CD4-positive, alpha-beta T cell (primary cell): ENCODE results near the gene EGF. TPM values are rescaled to one million over a fixed set of nuclear protein-coding genes. Genes with fewer than 3 reads are reported as not detected.

Experiments
- ATAC-seq: fragments of 200-7000 bp; cut with Tn5 transposase; one replicate; pipeline ENCODE4 v1.10.0; 2022; ENCODE audit warnings: mild to moderate bottlenecking; ENCODE audit not compliant: poor library complexity
- CTCF ChIA-PET: fragments of 350-600 bp; sonication (Branson Sonifier 250); formaldehyde crosslinking; loops from one replicate; lab custom pipeline; 2021; ENCODE audit warnings: antibody characterized with exemption, inconsistent platforms; lab: Charles Lee
- POLR2A ChIA-PET: fragments of 350-600 bp; sonication (Branson Sonifier 250); formaldehyde crosslinking; loops from one replicate; lab custom pipeline; 2021; ENCODE audit warnings: antibody characterized with exemption, inconsistent platforms; lab: Charles Lee
- DNase-seq, 14 experiments: peaks; one replicate each; pipeline ENCODE4 v3.0.0-alpha.2; 2013 to 2020; ENCODE audit warnings: mixed read lengths in 2 of 14
- H3K27ac ChIP-seq, 2 donors: one replicate each; pipeline versions ENCODE4 v1.5.1 to v1.7.0; 2013; ENCODE audit warnings: low read length in 2 of 2, low read depth in 1 of 2, mild to moderate bottlenecking in 1 of 2
- H3K27me3 ChIP-seq, 2 experiments: 1 replicate in 1 of 2; 2 replicates in 1 of 2; pipeline versions ENCODE4 v1.6.1 to v1.7.0; 2013; ENCODE audit warnings: low read length in 2 of 2, control low read depth in 1 of 2, mild to moderate bottlenecking in 1 of 2, moderate library complexity in 1 of 2; ENCODE audit not compliant: insufficient read depth in 2 of 2, control insufficient read depth in 1 of 2
- H3K36me3 ChIP-seq: one replicate; pipeline ENCODE4 v1.6.1; 2013; ENCODE audit warnings: low read length, control low read depth; ENCODE audit not compliant: insufficient read depth
- H3K4me1 ChIP-seq: one replicate; pipeline ENCODE4 v1.6.1; 2013; ENCODE audit warnings: low read length, control low read depth; ENCODE audit not compliant: insufficient read depth
- H3K4me3 ChIP-seq: one replicate; pipeline ENCODE4 v1.5.1; 2013; ENCODE audit warnings: mild to moderate bottlenecking, low read length, moderate library complexity
- H3K9me3 ChIP-seq, 2 experiments: 1 replicate in 1 of 2; 2 replicates in 1 of 2; pipeline versions ENCODE4 v1.6.1 to v1.7.0; 2013; ENCODE audit warnings: low read length in 2 of 2, mild to moderate bottlenecking in 2 of 2, control low read depth in 1 of 2, moderate library complexity in 1 of 2; ENCODE audit not compliant: control insufficient read depth in 1 of 2, insufficient read depth in 1 of 2
- H3K27ac Mint-ChIP-seq: one replicate; pipeline ENCODE4 v1.8.0; 2020; ENCODE audit warnings: mixed read lengths
- H3K27me3 Mint-ChIP-seq: one replicate; pipeline ENCODE4 v1.8.0; 2021; ENCODE audit warnings: mixed read lengths
- H3K36me3 Mint-ChIP-seq: one replicate; pipeline ENCODE4 v1.8.0; 2021; ENCODE audit warnings: low read depth, mixed read lengths
- H3K4me1 Mint-ChIP-seq: one replicate; pipeline ENCODE4 v1.8.0; 2021; ENCODE audit warnings: low read depth, mixed read lengths
- H3K4me3 Mint-ChIP-seq: one replicate; pipeline ENCODE4 v1.8.0; 2020; ENCODE audit warnings: mild to moderate bottlenecking, mixed read lengths
- H3K9me3 Mint-ChIP-seq: one replicate; pipeline ENCODE4 v1.8.0; 2020; ENCODE audit warnings: mixed read lengths
- CTCF ChIP-seq: fragments of 200-600 bp; IDR thresholded peaks from one replicate; pipeline ENCODE4 v1.8.0; 2022; ENCODE audit warnings: antibody characterized with exemption, mild to moderate bottlenecking
- intact Hi-C, 2 experiments: fragments of 100-400 bp; cut with DNase I in 1 of 2; cut with micrococcal nuclease in 1 of 2; formaldehyde crosslinking; loops; one replicate each; pipeline versions ENCODE4 v1.15.1 to v1.9.0; 2023 to 2025; cut with DNase I, micrococcal nuclease
- total RNA-seq, 174 experiments: library from RNA in 2 of 174; stranded (reverse) in 2 of 174; gene quantifications; one replicate each; pipeline ENCODE4 v1.2.3 and lab custom pipeline; 2021 to 2026

Gene EGF
- total RNA-seq, 2 experiments from 2014 or later, result not detected

DNA sequence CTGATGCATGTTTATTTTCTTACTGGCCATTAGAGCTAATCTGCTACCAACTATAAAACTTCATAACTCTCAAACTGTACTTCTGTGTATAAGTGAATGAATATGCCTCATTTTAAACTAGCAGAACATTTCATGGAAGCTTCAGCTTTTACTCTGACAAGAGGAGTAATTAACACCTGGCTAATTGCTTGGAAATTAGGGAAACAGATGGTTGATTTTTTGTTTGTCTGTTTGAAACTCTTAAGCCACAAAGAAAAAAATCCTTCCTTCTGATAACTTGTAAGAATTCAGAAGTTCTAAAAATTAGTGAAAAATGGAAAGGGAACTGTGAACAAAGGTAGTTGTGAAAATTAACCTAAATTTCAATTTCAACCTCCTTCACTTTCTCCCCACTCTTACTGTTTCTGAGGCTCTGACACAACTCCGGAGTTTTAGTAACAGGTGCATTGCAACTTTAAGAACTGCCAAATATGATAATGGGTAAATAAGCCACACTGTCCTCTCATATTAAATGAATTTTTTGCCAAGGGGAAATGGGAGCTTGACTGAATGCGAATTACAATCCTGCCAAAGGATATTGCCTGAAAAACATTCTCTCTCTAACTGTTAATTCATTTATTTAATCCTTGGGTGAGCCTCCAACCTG lies 1.0 kb downstream of the EGF start:
- Histone ChIP-seq H3K4me3 (no peak overlapping the region), H3K27me3 (peaks cover 0 to 14% of the 10 kb centered on the region in 2 experiments), H3K27ac (no peak overlapping the region), H3K36me3 (no peaks in the 10 kb centered on the region), H3K4me1 (no peaks in the 10 kb centered on the region), H3K9me3 (no peaks in the 10 kb centered on the region)
- H3K36me3 Mint-ChIP-seq, result no peaks in the 10 kb centered on the region
- no peak for TF ChIP-seq CTCF
- CTCF ChIA-PET, result no interaction called here
- intact Hi-C loops, result no loop called here
- POLR2A ChIA-PET, result interaction anchor here (0.6 kb wide), 1 partner anchor 179 kb away, joined by 4 read pairs; no protein-coding TSS in a partner anchor
- peaks cover 48% of the 10 kb centered on the region for H3K27me3 Mint-ChIP-seq
- no peak overlapping the region for H3K4me3 Mint-ChIP-seq
- ATAC-seq (no peak), DNase-seq (no peak)
- no peaks in the 10 kb centered on the region for H3K4me1 Mint-ChIP-seq
- H3K9me3 Mint-ChIP-seq, result no peaks in the 10 kb centered on the region
- no peak overlapping the region for H3K27ac Mint-ChIP-seq

GRCh38 chr4:109914322-109914721 lies 1.6 kb downstream of the EGF start:
- Mint-ChIP-seq H3K27me3 (peaks cover 48% of the 10 kb centered on the region), H3K4me3 (no peak overlapping the region), H3K9me3 (no peaks in the 10 kb centered on the region), H3K27ac (no peak overlapping the region), H3K36me3 (no peaks in the 10 kb centered on the region), H3K4me1 (no peaks in the 10 kb centered on the region)
- H3K4me3 ChIP-seq, result no peak overlapping the region
- no peak overlapping the region for H3K27ac ChIP-seq
- TF ChIP-seq CTCF, result no peak
- DNase-seq, result no peak
- ChIA-PET CTCF (no interaction called here), POLR2A (no interaction called here)
- intact Hi-C loops, result no loop called here
- no peaks in the 10 kb centered on the region for H3K9me3 ChIP-seq
- no peaks in the 10 kb centered on the region for H3K36me3 ChIP-seq
- H3K4me1 ChIP-seq, result no peaks in the 10 kb centered on the region
- peaks cover 0 to 12% of the 10 kb centered on the region in 2 experiments for H3K27me3 ChIP-seq
- no peak for ATAC-seq

DNA sequence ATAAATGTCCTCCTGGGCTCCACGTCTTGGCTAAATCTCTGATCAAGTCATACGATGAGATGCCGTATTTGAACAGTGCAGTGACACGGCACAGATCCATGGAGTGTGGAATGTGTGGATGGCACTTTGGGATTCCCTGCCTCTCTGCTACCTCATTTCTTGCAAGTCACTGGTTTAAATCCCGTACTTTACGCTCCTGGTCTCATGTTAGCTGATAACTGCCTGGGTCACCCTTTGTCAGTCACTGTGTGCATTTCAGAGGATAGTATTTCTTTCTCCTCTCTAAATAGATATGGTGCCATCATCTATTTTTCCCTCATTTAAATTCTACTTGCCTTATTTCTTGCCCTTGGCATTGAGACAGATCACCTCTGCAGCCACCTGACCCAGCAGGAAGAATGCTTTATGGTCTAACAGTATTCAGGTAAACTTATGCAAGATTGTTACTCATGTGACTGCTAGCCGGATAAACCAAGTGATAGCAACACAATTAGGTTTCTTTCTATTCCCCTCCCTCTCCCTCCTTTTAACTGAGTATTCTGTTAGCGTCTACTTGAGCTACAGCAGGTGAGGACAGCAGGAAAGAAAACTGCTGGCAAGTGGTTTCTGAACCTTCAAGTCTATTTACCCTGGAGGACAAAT lies 2.8 kb downstream of the EGF start:
- DNase-seq (no peak), ATAC-seq (no peak)
- H3K9me3 Mint-ChIP-seq, result no peaks in the 10 kb centered on the region
- Histone ChIP-seq H3K4me1 (no peaks in the 10 kb centered on the region), H3K27me3 (peaks cover 0 to 12% of the 10 kb centered on the region in 2 experiments), H3K4me3 (no peak overlapping the region), H3K36me3 (no peaks in the 10 kb centered on the region), H3K9me3 (no peaks in the 10 kb centered on the region), H3K27ac (no peak overlapping the region)
- intact Hi-C loops, result no loop called here
- peaks cover 48% of the 10 kb centered on the region for H3K27me3 Mint-ChIP-seq
- no peaks in the 10 kb centered on the region for H3K36me3 Mint-ChIP-seq
- CTCF ChIA-PET, result interaction anchor here (0.9 kb wide), 1 partner anchor 9 kb away, joined by 3 read pairs; no protein-coding TSS in a partner anchor
- POLR2A ChIA-PET, result no interaction called here
- no peak for TF ChIP-seq CTCF
- H3K4me3 Mint-ChIP-seq, result no peak overlapping the region
- no peak overlapping the region for H3K27ac Mint-ChIP-seq
- H3K4me1 Mint-ChIP-seq, result no peaks in the 10 kb centered on the region
